Measurements from ENCODE around the gene SRPK1. TPM values are rescaled to one million over a fixed set of nuclear protein-coding genes. Genes with fewer than 3 reads are reported as not detected.
A peak's percentile ranks its signal among the peaks of the same experiment; 100 is the strongest.

SRPK1 gene
- total and polyA plus RNA-seq, 2 of the 13 experiments (the other 11 are each of a cell fraction or from before 2014, with no cell fraction given): 56.4 to 142 TPM

DNA sequence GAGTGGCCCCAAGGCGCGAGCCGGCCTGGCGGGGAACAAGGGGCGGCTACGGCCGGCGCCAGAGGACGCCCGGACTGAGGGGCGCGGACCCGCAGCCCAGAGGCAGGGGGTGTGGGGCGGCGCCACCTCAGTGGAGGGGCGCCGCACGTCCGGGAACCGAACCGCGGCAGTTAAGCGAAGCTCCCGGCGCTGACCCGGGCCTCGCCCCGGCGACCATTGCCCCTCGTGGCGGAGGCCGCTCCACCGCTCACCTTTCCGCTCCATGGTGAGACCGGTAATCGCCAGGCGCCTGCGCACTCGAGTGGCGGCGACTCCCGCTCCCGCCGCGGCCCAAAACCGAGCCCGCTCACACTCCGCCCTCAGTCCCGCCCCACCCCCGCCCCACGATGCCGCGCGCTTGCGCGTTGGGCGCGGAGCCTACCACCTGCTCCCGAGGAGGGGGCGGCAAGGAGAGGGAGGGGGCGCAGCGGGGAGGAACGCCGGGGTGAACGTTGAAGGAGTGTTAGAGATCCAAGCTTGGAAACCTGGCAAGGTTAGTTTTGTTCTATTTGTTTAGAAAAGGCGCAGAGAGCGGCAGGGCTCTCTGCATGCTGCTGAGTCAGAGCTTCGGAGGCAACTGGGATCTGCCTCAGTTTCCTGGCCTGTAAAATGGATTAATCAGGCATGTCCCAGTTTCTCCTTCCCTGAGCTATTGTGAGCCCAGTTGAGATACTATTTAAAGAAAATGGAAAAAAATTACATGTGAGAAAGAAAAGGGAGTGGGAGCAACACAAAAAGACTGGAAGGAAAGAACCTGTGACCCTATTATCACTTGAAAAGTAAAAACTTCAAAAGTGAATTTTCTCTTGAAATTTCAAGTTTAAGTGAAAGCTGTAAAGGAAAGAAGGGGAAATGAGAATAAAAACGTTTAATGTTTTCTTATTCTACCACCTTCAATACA lies at the start of gene SRPK1 (continued):
- TF ChIP-seq, protein P1, sequence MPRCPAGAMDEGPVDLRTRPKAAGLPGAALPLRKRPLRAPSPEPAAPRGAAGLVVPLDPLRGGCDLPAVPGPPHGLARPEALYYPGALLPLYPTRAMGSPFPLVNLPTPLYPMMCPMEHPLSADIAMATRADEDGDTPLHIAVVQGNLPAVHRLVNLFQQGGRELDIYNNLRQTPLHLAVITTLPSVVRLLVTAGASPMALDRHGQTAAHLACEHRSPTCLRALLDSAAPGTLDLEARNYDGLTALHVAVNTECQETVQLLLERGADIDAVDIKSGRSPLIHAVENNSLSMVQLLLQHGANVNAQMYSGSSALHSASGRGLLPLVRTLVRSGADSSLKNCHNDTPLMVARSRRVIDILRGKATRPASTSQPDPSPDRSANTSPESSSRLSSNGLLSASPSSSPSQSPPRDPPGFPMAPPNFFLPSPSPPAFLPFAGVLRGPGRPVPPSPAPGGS (CRISPR knock-in tag; IDR thresholded peaks at IDR 0.05): peak; percentile 87
- TF ChIP-seq ZNF83 (CRISPR knock-in tag; IDR thresholded peaks at IDR 0.05; ENCODE audit: borderline replicate concordance): no peak; the same call in 1 of the 2 replicates
- no peak for TF ChIP-seq USF2 (IDR thresholded peaks at IDR 0.05; ENCODE audit: low read depth, low read length)
- peak; percentile 39; the same call in 1 of the 2 replicates for TF ChIP-seq USF2 (CRISPR knock-in tag; IDR thresholded peaks at IDR 0.05; ENCODE audit: borderline replicate concordance)
- TF ChIP-seq PLRG1 (conservative IDR thresholded peaks at IDR 0.05): no peak
- peak; percentile 54 for TF ChIP-seq ZEB1 (IDR thresholded peaks at IDR 0.05; ENCODE audit: insufficient replicate concordance, low read depth)
- peak; percentile 75; the same call in 1 of the 2 replicates for TF ChIP-seq SNAI1 (CRISPR knock-in tag; IDR thresholded peaks at IDR 0.05; ENCODE audit: borderline replicate concordance)
- TF ChIP-seq ARNTL (CRISPR knock-in tag; IDR thresholded peaks at IDR 0.05): no peak; the same call in 1 of the 2 replicates
- TF ChIP-seq GABPA (IDR thresholded peaks at IDR 0.05; ENCODE audit: low read depth, low read length): no peak
- TF ChIP-seq GABPA (CRISPR knock-in tag; IDR thresholded peaks at IDR 0.05; ENCODE audit: low read depth): no peak
- TF ChIP-seq, protein P2, sequence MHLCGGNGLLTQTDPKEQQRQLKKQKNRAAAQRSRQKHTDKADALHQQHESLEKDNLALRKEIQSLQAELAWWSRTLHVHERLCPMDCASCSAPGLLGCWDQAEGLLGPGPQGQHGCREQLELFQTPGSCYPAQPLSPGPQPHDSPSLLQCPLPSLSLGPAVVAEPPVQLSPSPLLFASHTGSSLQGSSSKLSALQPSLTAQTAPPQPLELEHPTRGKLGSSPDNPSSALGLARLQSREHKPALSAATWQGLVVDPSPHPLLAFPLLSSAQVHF (CRISPR knock-in tag; IDR thresholded peaks at IDR 0.05): peak; percentile 50; the same call in 1 of the 2 replicates
- TF ChIP-seq ZNF180 (CRISPR knock-in tag; IDR thresholded peaks at IDR 0.05; ENCODE audit: borderline replicate concordance, low read depth): peak; percentile 92; the same call in 1 of the 2 replicates
- TF ChIP-seq ZFP36 (IDR thresholded peaks at IDR 0.05; ENCODE audit: borderline replicate concordance, low read depth, low read length, partially characterized antibody): no peak
- no peak for TF ChIP-seq CREB1 (IDR thresholded peaks at IDR 0.05)
- TF ChIP-seq CREB1 (CRISPR knock-in tag; IDR thresholded peaks at IDR 0.05): no peak
- TF ChIP-seq DPF2 (CRISPR knock-in tag; IDR thresholded peaks at IDR 0.05; ENCODE audit: borderline replicate concordance, low read depth): no peak
- TF ChIP-seq ZNF720 (CRISPR knock-in tag; IDR thresholded peaks at IDR 0.05): no peak
- no peak for TF ChIP-seq SMARCC2 (IDR thresholded peaks at IDR 0.05)
- no peak for TF ChIP-seq NFIB (CRISPR knock-in tag; IDR thresholded peaks at IDR 0.05; ENCODE audit: borderline replicate concordance)
- 0 out of 2 replicates have a peak, but pooled peaks have one; percentile 57 for TF ChIP-seq ZBTB42 (CRISPR knock-in tag; IDR thresholded peaks at IDR 0.05)
- no peak for TF ChIP-seq ZFP62 (CRISPR knock-in tag; IDR thresholded peaks at IDR 0.05)
- peak; percentile 79 for TF ChIP-seq HNF1B (CRISPR knock-in tag; IDR thresholded peaks at IDR 0.05)
- TF ChIP-seq CREBL2 (CRISPR knock-in tag; IDR thresholded peaks at IDR 0.05; ENCODE audit: borderline replicate concordance): peak; percentile 79; the same call in 1 of the 2 replicates

All from HepG2 (cell line).